Stimulated activated naive CD4-positive, alpha-beta T cell treated with Interleukin-2 at 50 U/mL for 16 hours (primary cell): ENCODE results near the gene DLG2.
"Not testable (repeated sequence)": the region's sequence is repeated elsewhere in the genome, so short reads cannot be mapped to it uniquely, and the experiment has no call there.

Experiments used
- DNase-seq: peaks from one replicate; lab custom pipeline; 2025; lab: John Stamatoyannopoulos, UW

DLG2 gene

GRCh38 chr11:84372381-84372950 lies 1254.7 kb downstream of the DLG2 start:
- no peak for DNase-seq

- DNase-seq, result no peak
Measured at GRCh38 chr11:84358034-84358433, 1269.1 kb downstream of the DLG2 start.

DNA sequence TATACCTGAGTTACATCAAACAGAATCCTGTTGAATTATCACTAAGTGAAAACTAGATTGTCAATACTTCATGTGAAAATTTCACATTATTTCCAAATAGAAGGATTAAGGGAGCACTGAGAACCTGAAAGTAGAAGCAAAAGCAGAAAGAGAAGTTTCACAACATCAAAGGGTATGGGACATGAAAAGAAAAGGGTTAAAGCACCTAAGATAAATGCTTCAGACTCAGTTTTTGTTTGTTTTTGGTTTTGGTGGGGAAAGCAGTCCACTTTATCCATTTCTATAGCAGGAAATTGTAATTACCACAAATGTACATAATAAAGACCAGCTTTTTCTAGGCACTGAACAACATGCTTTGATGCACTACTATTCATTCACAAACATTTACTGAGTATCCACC lies 1271.2 kb downstream of the DLG2 start:
- DNase-seq, result no peak

DNA sequence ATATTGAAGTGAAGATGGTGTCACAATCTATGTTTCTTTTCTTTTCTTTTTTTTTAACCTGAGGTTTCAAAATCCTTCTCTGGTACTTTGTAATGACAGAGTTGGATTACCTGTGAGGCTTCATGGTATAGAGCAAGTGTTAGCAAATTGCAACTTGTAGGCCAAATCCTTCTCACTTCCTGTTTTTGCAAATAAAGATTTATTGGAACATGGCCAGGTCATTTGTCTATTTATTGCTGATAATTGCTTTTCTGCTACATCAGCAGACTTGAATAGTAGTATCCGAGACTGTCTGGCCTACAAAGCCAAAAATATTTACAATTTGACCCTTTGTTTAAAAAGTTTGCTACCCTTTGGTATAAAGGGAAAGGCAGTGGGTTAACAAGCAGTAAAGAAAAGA lies 1281.5 kb downstream of the DLG2 start:
- no peak for DNase-seq

GRCh38 chr11:84345027-84345426 lies 1282.1 kb downstream of the DLG2 start:
- no peak for DNase-seq

- DNase-seq, result no peak
Measured at GRCh38 chr11:84339796-84340195, 1287.3 kb downstream of the DLG2 start.

DNA sequence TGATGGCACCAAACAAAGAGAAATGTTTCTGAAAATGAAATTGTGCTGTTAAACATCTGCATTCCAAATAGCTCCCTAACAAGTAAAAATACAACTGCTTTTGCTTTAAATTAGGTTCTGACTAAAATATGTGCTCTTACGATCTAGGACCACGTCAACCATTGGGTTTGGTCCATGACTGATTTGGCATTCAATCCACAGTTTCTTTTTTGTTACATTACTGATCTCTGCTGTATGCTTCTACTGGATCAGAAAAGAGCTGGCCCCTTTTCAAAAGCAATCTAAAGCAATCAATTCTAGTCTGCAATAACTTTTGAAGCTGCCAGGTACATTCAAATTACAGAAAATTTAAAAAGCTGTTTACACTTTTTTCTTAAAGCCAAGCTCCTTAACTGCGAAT lies 1293.9 kb downstream of the DLG2 start:
- no peak for DNase-seq

DNA sequence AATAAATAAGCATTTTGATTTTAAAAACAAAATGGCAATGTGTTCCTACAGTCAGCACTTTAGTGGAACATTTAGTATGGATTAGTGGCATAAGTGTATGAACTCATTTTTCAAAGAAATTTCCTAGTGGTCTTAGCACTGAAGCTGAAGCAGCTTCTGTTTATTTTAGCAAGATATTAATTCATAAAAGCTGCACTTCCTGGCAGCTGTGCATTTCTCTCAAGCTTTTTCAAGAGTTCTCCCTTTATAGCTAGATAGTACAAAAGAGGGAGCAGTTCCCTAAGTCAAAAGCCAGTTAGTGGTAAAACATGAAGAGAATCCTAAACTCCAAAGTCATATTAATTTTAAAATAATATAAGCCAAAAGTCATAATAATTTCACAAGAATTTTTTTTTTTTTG lies 1304.9 kb downstream of the DLG2 start:
- DNase-seq, result no peak

GRCh38 chr11:84319863-84320262 lies 1307.3 kb downstream of the DLG2 start:
- no peak for DNase-seq

- no peak for DNase-seq
Measured at GRCh38 chr11:84316866-84317555, 1310.1 kb downstream of the DLG2 start.

- DNase-seq, result no peak
Measured at GRCh38 chr11:84313830-84314359, 1313.2 kb downstream of the DLG2 start.

GRCh38 chr11:84310268-84310667 lies 1316.9 kb downstream of the DLG2 start:
- no peak for DNase-seq

DNA sequence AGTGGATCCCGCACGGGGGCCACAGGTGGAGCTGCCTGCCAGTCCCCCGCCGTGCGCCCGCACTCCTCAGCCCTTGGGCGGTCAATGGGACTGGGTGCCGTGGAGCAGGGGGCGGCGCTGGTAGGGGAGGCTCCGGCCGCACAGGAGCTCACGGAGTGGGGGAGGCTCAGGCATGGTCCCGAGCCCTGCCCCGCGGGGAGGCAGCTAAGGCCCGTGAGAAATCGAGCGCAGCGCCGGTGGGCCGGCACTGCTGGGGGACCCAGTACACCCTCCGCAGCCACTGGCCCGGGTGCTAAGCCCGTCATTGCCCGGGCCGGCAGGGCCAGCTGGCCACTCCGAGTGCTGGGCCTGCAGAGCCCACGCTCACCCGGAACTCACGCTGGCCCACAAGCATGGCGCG lies 1318.7 kb downstream of the DLG2 start:
- DNase-seq, result not testable (repeated sequence)

DNA sequence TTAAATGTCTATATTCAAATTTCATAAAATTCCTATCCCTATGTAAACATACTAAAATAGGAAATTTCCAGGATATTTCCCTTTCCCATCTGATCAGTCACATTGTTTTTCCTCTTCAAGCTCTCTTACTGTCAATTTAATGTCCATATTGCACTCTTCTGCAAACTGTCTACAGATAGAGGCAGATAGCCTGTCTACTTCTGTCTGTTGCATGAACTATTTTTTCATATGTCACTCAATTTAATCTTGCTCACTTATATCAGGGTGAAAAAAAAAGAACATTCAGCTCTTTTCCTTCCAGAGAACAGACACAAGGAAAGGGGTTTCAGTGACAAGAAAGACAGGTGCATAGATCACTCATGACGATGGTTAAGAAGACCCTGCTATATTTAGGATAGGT lies 1327.1 kb downstream of the DLG2 start:
- no peak for DNase-seq

DNA sequence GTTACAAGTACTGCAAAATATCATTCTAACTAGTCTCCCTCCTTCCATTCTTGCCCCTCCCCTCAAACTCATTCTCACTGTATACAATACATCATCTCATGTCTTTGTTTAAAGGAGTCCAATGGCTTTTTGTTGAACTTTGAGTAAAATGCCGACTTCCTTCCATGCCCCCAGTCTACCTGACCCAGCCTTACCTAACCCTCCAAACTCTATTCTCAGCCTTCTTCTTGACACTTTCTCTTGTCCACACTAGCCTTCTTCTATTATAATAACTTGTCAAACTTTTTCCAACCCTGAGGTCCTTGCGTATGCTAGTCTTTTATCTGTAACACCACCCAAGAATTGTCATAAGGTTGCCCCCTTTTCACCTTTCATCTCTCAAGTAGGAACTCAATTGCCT lies 1329.6 kb downstream of the DLG2 start:
- DNase-seq, result no peak

- DNase-seq, result no peak
Measured at GRCh38 chr11:84295815-84296214, 1331.3 kb downstream of the DLG2 start.

DNA sequence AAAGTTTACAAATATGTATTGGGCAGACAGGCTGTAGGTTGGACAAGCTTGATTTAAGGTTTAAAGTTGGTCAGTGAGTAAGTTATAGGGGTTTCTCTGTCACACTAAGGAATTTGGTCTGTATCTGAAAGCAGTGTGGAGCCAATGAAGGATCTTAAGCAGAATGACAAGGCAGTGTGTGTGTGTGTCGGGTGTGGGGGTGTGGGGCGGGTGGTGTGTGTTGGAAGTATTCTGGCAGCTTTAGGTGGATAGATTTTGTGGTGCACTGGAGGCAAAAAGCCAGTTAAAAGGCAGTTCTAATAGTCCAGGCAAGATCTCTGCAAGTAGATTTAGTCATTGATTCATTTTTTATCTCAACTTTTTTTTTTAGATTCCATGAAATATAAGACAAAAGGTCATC lies 1334.2 kb downstream of the DLG2 start:
- DNase-seq, result no peak

GRCh38 chr11:84292006-84292405 lies 1335.1 kb downstream of the DLG2 start:
- DNase-seq, result no peak

GRCh38 chr11:84290647-84291046 lies 1336.5 kb downstream of the DLG2 start:
- no peak for DNase-seq

DNA sequence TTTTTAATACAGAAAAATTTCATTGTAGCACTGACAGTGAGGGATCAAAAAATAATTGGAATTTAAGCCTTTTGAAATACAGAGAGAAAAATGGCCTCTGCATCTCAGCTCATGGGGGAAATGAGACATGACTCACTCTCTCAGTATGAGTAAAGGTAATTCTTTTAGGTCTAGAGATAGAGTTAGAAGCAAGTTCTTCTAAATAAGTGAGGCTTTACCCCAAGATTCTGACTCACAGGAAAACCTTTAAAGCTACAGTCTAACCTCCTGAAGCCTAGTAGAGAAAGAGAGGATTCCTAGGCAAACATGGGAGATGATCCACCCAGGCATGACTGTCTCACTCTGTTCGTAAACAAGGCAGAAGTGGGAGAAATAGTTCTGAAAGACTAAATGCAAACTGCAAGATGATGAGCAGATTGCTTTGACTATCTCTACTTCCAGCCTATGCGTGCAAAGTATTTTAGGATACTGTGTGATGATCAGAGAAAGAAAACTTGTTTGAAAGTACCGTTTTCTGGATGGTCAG lies 1337.7 kb downstream of the DLG2 start:
- DNase-seq, result no peak

DNA sequence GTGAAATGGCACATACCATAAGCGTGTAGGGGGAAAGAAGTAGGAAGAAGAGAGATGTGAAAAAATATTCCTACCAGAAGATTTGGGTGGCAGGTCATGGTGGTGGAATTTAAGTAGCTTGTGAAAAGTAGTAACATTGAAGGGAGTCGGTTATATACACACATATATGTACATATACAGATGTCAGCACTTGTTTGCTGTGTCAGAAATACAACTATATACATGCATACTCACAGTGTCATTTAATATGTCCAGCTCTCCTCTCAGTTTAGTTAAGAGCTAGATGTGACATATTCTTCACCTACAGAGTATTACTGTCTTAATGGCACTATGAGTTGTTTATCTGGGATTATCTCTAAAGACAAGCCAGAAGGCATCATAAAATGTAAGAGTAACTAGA lies 1353.6 kb downstream of the DLG2 start:
- no peak for DNase-seq

DNA sequence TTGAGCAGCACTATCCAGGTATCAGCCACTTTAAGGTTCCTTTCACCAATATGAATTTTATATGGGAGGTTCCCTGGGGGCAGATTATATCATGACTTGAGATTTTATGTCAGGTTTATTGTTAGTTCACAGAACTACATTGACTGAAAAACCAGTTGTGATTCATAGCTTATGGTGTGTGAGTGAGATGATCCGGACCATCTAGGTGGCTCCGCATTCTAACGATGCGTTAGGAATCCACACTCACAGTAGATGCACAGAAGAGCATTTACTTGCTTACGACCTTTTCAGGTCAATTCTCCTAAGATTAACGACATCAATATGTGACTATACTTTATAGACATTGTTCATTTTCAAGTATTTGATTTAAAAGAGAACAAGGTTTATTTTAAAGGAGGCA lies 1356.7 kb downstream of the DLG2 start:
- DNase-seq, result no peak

DNA sequence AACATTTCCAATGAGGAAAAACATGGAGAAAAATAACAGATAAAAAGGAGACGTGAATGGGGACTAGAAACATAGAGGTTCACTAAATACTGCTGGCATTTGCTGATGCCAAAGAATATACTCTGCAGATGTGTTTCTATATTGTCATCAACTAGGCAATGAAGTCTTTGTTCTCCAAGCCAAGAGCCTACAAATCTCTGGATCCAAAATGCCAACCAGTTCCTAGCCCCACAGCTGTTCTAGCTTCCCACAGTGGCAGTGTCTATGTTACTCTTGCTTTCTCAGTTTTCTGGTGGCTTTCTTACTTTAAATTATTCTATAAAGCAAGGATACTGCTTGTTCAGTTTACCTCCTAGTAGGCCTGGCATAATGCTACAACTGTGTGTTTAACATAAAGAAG lies 1363.1 kb downstream of the DLG2 start:
- no peak for DNase-seq

GRCh38 chr11:84261707-84262106 lies 1365.4 kb downstream of the DLG2 start:
- DNase-seq, result no peak
